WTC11 (cell line): Measurements from ENCODE around the gene TTI1.

Experiments used
- ATF1 ChIP-seq: sonication (generic); formaldehyde crosslinking; IDR thresholded peaks from 2 replicates; pipeline ENCODE4 v1.8.1; 2023; ENCODE audit warnings: mild to moderate bottlenecking, moderate library complexity, missing genetic modification reagents
- CREB1 ChIP-seq: sonication (generic); formaldehyde crosslinking; IDR thresholded peaks from 2 replicates; pipeline ENCODE4 v1.8.0; 2023; ENCODE audit warnings: mild to moderate bottlenecking, missing genetic modification reagents
- CTCF ChIP-seq: fragments of 200-600 bp; IDR thresholded peaks from 2 replicates; pipeline ENCODE4 v1.8.0; 2022; ENCODE audit warnings: antibody characterized with exemption
- E2F4 ChIP-seq: sonication (generic); formaldehyde crosslinking; IDR thresholded peaks from 2 replicates; pipeline ENCODE4 v1.8.1; 2022; ENCODE audit warnings: low read depth, mild to moderate bottlenecking, moderate library complexity, missing genetic modification reagents, borderline replicate concordance
- NR1H2 ChIP-seq: sonication (generic); formaldehyde crosslinking; IDR thresholded peaks from 2 replicates; pipeline ENCODE4 v1.9.0; 2021; ENCODE audit warnings: mild to moderate bottlenecking, moderate library complexity, missing genetic modification reagents
- NR2C2 ChIP-seq: sonication (generic); formaldehyde crosslinking; IDR thresholded peaks from 2 replicates; pipeline ENCODE4 v1.8.0; 2022; ENCODE audit warnings: mild to moderate bottlenecking, missing genetic modification reagents
- SMAD3 ChIP-seq: sonication (generic); formaldehyde crosslinking; IDR thresholded peaks from 2 replicates; pipeline ENCODE4 v1.8.0; 2022; ENCODE audit warnings: missing genetic modification reagents, mild to moderate bottlenecking, borderline replicate concordance
- ZNF317 ChIP-seq: sonication (generic); formaldehyde crosslinking; IDR thresholded peaks from 2 replicates; pipeline ENCODE4 v1.8.1; 2023; ENCODE audit warnings: low read depth, mild to moderate bottlenecking, moderate library complexity, missing genetic modification reagents, borderline replicate concordance
- ZNF512 ChIP-seq: sonication (generic); formaldehyde crosslinking; IDR thresholded peaks from 2 replicates; pipeline ENCODE4 v1.8.1; 2022; ENCODE audit warnings: missing genetic modification reagents, borderline replicate concordance
- ZNF671 ChIP-seq: fragments of 250-450 bp; sonication (Bioruptor Pico); IDR thresholded peaks from 2 replicates; pipeline ENCODE4 v1.8.0; 2021; ENCODE audit warnings: mild to moderate bottlenecking
- TF ChIP-seq, protein P1 (sequence below): sonication (generic); formaldehyde crosslinking; IDR thresholded peaks from 2 replicates; pipeline ENCODE4 v1.8.1; 2023; ENCODE audit warnings: mild to moderate bottlenecking, missing genetic modification reagents, moderate library complexity
- TF ChIP-seq, protein P2 (sequence below): sonication (generic); formaldehyde crosslinking; IDR thresholded peaks from 2 replicates; pipeline ENCODE4 v1.8.0; 2022; ENCODE audit warnings: mild to moderate bottlenecking, missing genetic modification reagents
- TF ChIP-seq, protein P3 (sequence below): sonication (generic); formaldehyde crosslinking; IDR thresholded peaks from 2 replicates; pipeline ENCODE4 v1.8.0; 2022; ENCODE audit warnings: mild to moderate bottlenecking, missing genetic modification reagents
- TF ChIP-seq, protein P4 (sequence below): sonication (generic); formaldehyde crosslinking; IDR thresholded peaks from 2 replicates; pipeline ENCODE4 v1.8.0; 2022; ENCODE audit warnings: missing genetic modification reagents

DNA sequence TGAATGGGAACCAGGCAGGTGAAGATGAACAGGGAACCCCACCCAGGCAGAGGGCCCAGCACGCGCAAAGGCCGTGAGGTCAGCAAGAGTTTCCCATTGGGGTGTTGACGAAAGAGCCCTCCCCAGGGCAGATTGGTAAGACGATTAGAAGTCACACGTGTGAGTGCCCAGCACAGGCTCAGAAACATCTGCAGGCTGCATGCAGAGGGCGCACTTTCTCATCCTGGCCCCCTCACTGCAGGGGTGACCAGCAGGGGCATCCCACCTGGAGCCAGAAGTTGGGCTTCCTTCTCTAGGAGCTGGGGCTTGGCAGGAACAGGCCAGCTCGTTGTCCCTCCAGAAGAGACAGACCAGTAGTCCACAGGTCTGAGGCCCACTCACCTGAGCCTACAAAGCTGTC, 91.9 kb downstream of the TTI1 start:
- no peak for TF ChIP-seq CREB1
- TF ChIP-seq CTCF = peak; percentile 28; the same call in 1 of the 2 replicates
- TF ChIP-seq, protein P1, sequence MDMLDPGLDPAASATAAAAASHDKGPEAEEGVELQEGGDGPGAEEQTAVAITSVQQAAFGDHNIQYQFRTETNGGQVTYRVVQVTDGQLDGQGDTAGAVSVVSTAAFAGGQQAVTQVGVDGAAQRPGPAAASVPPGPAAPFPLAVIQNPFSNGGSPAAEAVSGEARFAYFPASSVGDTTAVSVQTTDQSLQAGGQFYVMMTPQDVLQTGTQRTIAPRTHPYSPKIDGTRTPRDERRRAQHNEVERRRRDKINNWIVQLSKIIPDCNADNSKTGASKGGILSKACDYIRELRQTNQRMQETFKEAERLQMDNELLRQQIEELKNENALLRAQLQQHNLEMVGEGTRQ = no peak
- TF ChIP-seq ZNF671 (CRISPR knock-in tag) = no peak
- TF ChIP-seq ZNF512 (CRISPR knock-in tag) = no peak
- TF ChIP-seq, protein P2, sequence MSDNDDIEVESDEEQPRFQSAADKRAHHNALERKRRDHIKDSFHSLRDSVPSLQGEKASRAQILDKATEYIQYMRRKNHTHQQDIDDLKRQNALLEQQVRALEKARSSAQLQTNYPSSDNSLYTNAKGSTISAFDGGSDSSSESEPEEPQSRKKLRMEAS (CRISPR knock-in tag) = no peak
- no peak for TF ChIP-seq ATF1 (CRISPR knock-in tag)
- no peak for TF ChIP-seq ZNF317 (CRISPR knock-in tag)
- TF ChIP-seq, protein P3, sequence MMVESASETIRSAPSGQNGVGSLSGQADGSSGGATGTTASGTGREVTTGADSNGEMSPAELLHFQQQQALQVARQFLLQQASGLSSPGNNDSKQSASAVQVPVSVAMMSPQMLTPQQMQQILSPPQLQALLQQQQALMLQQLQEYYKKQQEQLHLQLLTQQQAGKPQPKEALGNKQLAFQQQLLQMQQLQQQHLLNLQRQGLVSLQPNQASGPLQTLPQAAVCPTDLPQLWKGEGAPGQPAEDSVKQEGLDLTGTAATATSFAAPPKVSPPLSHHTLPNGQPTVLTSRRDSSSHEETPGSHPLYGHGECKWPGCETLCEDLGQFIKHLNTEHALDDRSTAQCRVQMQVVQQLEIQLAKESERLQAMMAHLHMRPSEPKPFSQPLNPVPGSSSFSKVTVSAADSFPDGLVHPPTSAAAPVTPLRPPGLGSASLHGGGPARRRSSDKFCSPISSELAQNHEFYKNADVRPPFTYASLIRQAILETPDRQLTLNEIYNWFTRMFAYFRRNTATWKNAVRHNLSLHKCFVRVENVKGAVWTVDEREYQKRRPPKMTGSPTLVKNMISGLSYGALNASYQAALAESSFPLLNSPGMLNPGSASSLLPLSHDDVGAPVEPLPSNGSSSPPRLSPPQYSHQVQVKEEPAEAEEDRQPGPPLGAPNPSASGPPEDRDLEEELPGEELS (CRISPR knock-in tag) = no peak
- TF ChIP-seq, protein P4, sequence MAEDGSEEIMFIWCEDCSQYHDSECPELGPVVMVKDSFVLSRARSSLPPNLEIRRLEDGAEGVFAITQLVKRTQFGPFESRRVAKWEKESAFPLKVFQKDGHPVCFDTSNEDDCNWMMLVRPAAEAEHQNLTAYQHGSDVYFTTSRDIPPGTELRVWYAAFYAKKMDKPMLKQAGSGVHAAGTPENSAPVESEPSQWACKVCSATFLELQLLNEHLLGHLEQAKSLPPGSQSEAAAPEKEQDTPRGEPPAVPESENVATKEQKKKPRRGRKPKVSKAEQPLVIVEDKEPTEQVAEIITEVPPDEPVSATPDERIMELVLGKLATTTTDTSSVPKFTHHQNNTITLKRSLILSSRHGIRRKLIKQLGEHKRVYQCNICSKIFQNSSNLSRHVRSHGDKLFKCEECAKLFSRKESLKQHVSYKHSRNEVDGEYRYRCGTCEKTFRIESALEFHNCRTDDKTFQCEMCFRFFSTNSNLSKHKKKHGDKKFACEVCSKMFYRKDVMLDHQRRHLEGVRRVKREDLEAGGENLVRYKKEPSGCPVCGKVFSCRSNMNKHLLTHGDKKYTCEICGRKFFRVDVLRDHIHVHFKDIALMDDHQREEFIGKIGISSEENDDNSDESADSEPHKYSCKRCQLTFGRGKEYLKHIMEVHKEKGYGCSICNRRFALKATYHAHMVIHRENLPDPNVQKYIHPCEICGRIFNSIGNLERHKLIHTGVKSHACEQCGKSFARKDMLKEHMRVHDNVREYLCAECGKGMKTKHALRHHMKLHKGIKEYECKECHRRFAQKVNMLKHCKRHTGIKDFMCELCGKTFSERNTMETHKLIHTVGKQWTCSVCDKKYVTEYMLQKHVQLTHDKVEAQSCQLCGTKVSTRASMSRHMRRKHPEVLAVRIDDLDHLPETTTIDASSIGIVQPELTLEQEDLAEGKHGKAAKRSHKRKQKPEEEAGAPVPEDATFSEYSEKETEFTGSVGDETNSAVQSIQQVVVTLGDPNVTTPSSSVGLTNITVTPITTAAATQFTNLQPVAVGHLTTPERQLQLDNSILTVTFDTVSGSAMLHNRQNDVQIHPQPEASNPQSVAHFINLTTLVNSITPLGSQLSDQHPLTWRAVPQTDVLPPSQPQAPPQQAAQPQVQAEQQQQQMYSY (CRISPR knock-in tag) = no peak
- TF ChIP-seq E2F4 (CRISPR knock-in tag) = no peak
- TF ChIP-seq NR1H2 (CRISPR knock-in tag) = no peak
- TF ChIP-seq NR2C2 (CRISPR knock-in tag) = no peak
- TF ChIP-seq SMAD3 (CRISPR knock-in tag) = no peak
